Measurements from ENCODE around the gene PPDPF.
"Not testable (repeated sequence)": the region's sequence is repeated elsewhere in the genome, so short reads cannot be mapped to it uniquely, and the experiment has no call there.

PPDPF gene

DNA sequence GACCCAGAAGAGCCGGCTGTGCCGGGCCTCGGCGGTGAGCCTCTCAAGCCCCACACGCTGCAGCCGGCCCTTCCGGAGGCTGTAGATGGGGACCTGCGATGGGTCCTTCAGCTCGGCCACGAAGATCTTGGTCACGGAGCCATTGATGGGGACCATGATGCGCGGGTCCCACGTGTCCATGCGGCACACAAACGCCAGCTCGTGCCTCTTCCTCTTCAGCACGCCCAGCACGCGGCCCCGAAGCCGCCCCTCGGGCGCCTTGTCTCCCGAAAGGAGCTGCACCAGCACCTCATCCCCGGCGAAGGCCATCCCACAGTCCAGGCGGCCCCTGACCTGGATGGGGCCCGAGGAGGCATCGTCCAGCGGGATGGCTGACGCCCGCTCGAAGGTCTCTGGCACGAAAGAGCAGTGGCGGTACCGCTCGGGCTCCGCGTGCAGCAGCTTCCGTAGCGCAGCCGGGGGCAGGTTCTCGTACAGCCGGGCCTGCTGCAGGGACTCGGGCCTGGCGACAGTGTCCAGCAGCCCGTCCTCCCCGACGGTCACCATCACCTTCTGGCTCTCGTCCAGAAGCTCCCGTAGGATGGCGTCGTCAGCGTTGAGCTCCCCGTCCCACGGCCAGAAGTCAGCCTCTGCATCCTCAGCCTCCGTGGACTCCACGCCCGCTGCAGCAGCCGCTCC, 44.6 kb downstream of the PPDPF start:
- DNase-seq (ENCODE audit: low spot score) = no peak

GRCh38 chr20:63565699-63566335, 45.3 kb downstream of the PPDPF start:
- no peak for DNase-seq (ENCODE audit: low spot score)

- no peak for DNase-seq (ENCODE audit: low spot score)
Measured at GRCh38 chr20:63566395-63567135, 46.0 kb downstream of the PPDPF start.

- no peak for DNase-seq (ENCODE audit: low spot score)
Measured at GRCh38 chr20:63567136-63567385, 46.5 kb downstream of the PPDPF start.

DNA sequence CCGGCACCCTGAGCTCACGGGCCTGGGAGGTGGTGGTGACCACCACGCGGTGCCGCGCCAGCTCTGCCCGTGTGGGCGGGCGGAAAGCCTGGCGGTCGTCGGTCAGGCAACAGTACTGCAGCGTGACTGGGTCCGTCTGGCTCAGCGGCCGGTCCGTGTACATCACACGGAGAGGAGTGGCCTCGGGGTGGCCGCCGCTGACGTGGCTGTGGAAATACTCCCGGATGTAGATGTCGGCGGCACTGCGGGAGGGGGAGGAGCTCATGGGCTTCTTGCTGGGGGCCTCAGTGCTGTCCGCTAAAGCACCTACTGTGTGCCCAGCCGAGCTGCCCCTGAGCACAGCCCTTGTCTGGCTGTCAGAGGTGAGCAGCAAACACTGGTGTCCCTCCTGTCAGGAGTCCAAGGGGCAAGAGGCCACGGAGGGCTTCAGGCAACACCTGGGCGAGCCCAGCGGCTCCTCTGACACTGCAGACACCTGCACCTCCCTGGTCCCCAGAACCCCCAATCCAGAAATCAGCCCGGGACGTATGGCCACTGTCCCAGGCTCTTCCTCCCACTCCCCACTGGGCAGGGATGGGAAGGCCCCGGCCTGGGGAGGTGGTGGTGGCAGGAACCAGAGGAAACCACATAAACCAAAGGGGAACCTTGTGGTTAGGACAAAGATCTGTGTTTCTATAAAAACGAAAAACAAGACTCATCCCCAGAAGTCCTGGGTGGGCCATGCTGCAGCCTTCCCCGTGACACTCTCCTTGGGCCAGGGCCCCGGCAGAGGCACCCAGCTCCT, 47.0 kb downstream of the PPDPF start:
- no peak for DNase-seq (ENCODE audit: low spot score)

DNA sequence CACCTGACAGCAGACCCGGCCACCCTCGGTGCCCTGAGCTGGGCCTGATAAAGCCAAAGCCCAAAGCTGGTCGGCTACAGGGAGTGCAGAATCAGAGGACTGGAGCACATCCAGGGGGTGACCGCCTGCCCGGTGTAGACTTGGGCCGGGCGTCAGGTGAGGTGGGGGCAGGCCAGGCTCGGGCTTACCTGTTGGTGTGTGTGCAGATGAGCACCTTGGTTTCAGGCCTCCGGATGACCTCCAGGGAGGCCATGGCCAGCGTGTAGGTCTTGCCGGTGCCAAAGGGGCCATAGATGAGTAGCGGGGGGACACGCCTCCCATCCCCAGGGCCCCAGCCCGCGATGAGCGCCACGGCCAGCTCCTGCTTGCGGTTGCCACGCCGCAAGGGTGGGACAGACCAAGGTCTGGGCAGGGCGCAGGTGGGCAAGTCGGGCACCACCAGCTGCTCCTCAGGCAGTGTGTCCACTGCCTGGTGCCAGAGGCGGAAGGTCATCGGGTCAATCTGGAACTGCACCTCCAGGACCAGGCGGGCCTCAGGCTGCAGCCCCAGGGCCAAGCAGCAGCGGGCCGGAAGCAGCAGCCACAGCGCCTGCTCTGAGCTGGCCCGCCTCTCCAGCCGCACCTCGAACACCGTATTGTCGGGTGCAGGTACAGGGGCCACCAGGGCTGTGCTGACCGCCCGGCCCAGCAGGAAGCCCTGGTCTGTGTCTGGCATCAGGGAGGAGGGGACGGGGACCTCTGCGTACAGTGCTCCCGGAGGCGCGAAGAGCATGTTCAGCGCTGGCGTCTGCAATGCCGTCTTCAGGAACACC, 47.8 kb downstream of the PPDPF start:
- DNase-seq (ENCODE audit: low spot score) = no peak

GRCh38 chr20:63568986-63569949, 48.7 kb downstream of the PPDPF start:
- no peak for DNase-seq (ENCODE audit: low spot score)

GRCh38 chr20:63570281-63571086, 49.9 kb downstream of the PPDPF start:
- DNase-seq (ENCODE audit: low spot score) = no peak

DNA sequence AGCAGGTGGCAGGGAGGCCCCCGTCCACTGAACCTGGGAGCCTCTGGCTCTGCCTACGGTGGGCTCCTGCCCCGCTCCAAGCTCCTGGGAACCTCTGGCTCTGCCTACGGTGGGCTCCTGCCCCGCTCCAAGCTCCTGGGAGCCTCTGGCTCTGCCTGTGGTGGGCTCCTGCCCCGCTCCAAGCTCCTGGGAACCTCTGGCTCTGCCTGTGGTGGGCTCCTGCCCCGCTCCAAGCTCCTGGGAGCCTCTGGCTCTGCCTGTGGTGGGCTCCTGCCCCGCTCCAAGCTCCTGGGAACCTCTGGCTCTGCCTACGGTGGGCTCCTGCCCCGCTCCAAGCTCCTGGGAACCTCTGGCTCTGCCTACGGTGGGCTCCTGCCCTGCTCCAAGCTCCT, 50.5 kb downstream of the PPDPF start:
- DNase-seq (ENCODE audit: low spot score) = not testable (repeated sequence)

Measured in GM03348 (cell line).